HG03354 (cell line): Measurements from ENCODE around the gene ADISSP.
"Not testable (repeated sequence)": the region's sequence is repeated elsewhere in the genome, so short reads cannot be mapped to it uniquely, and the experiment has no call there.

Experiments
- ATAC-seq: cut with Tn5 transposase; IDR thresholded peaks from one replicate; pipeline ENCODE4 v1.9.1; 2021; ENCODE audit warnings: mild to moderate bottlenecking; ENCODE audit not compliant: unreplicated experiment, poor library complexity, severe bottlenecking

ADISSP gene

DNA sequence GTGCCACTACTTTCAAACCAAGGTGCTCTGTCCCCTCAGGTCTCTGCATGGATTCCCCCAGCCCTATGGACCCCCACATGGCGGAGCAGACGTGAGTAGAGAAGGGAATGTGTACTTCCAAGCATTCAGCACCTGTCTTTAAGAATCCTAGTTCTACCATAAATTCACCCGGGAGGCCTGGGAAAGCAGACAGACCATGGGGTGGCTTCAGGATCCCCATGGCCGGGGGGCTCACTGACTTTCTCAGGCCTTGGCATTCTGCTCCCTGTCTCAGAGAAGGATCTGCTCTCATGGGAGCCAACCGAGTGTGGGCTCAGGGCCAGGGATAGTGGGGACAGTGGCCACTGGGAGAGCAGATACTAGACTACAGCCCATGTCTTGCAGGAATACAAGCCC, 30.8 kb upstream of the ADISSP start:
- ATAC-seq = no peak

- no peak for ATAC-seq
These were observed 30.2 kb upstream of the ADISSP start for GRCh38 chr20:3797592-3798372.

DNA sequence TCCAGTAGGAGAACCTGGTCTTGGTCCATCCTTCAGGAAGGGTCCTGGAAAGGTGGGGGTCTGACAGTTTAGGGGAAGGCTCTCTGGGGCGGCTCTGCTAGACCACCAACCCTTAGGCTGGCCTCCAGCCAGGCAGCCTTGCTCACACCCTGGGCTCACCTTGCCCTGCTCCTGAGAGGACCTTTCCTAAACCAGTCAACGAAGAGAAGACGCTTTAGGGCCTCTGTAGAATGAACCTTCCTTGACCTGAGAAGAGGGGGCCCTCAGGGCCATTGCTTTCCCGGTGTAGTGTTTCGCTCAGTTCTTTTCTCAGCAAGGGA, 29.6 kb upstream of the ADISSP start:
- ATAC-seq = no peak

- peak; percentile 11 for ATAC-seq
These were observed 29.1 kb upstream of the ADISSP start for GRCh38 chr20:3796477-3797225.

GRCh38 chr20:3795511-3796468, 28.2 kb upstream of the ADISSP start, which contains the start of gene CDC25B:
Gene CDC25B (plus strand): TSS chr20:3796310. CDS start chr20:3796532, 222 bp downstream.
- peak; percentile 66 for ATAC-seq

GRCh38 chr20:3794701-3795420, 27.3 kb upstream of the ADISSP start:
- no peak for ATAC-seq

DNA sequence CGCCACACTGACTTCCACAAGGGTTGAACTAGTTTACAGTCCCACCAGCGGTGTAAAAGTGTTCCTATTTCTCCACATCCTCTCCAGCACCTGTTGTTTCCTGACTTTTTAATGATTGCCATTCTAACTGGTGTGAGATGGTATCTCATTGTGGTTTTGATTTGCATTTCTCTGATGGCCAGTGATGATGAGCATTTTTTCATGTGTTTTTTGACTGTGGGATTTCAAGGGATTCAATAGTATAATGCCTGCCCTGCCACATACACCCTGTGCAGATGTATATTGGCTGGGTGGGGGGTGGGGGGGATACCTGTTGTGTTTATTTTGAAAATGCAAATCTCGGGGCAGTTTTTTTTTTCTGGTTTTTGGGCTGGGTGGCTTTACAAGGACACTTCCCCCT, 26.6 kb upstream of the ADISSP start:
- ATAC-seq = not testable (repeated sequence)

GRCh38 chr20:3789201-3789600, 21.6 kb upstream of the ADISSP start:
- ATAC-seq = not testable (repeated sequence)

- no peak for ATAC-seq
These were observed 21.2 kb upstream of the ADISSP start for GRCh38 chr20:3788685-3789155.

DNA sequence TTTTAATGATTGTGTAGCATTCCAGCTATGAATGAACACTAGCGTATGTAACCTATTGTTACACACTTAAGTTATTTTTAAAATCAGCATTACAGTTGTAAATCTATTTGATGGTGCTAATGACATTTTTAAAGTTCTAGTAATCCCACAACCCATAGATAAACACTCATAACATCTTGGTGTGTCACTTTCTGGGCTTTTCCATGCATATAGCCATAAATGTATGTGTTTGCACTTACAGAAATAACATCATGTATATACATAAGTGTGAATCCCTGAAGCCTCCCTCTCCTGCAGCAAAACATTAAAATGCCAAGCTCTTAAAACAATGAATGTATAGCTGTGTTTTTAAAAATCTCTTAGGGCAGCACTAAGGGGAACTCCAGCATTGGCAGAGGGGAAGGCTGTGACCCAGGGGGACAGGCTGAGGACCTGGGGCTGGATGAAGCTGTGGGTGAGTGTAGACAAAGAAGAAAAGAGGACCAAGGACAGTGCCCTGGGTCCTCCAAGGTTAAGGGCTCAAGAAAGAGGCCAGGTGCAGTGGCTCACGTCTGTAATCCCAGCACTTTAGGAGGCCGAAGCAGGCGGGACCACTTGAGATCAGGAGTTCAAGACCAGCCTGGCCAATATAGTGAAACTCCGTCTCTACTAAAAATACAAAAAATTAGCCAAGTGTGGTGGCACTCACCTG, 19.9 kb upstream of the ADISSP start:
- no peak for ATAC-seq

DNA sequence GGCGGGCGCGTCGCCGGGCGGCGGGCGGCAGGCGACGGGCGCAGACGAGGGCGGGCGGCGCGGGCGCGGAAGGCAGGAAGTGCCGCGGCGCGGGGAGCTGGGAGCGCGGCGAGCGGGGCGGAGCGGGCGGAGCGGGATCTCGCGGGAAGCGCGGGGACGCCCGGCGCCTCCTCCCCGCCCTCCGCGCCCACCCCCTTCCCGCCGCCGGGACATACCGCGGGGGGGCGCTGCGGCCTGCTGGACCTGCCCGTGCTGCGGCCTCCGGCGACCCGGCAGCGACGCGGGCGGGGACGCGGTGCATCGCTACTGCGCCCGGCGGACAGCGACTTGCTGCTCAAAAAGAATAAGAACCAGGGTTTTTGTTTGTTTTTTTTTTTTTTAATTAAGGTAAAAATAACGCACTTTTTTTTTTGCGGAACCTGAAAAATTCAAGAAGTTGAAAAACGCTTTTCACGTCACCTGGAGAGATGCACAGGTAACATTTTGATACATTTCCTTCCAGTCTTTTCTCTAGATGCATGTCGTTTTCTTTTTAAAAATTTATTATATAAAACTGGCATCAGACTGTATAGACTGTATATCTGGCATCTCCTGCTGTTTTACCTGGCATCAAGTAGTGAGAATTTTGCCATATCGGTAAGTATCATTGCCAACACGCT, 19.2 kb upstream of the ADISSP start, which contains the start of gene CENPB:
TSS of gene CENPB (minus strand) at position 76 of the 659 bp plus-strand sequence. CDS start 257 bp downstream, outside the sequence.
- peak; percentile 82 for ATAC-seq

DNA sequence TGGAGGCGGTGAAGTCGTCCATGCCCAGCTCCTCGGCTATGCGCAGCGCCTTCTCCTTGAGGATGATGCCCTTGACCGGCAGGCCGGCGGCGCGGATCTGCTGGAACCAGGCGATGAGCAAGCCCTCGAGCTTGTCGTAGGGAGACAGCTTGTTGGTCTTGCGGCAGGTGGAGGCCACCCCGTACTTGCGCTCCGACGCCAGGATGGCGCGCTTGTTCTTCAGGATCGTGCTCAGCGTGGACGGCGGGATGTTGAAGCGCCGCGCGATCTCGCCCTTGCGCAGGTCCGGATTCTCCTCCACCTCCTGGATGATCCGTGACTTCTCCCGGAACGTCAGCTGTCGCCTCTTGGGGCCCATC, 18.6 kb upstream of the ADISSP start:
- ATAC-seq = peak; percentile 43

DNA sequence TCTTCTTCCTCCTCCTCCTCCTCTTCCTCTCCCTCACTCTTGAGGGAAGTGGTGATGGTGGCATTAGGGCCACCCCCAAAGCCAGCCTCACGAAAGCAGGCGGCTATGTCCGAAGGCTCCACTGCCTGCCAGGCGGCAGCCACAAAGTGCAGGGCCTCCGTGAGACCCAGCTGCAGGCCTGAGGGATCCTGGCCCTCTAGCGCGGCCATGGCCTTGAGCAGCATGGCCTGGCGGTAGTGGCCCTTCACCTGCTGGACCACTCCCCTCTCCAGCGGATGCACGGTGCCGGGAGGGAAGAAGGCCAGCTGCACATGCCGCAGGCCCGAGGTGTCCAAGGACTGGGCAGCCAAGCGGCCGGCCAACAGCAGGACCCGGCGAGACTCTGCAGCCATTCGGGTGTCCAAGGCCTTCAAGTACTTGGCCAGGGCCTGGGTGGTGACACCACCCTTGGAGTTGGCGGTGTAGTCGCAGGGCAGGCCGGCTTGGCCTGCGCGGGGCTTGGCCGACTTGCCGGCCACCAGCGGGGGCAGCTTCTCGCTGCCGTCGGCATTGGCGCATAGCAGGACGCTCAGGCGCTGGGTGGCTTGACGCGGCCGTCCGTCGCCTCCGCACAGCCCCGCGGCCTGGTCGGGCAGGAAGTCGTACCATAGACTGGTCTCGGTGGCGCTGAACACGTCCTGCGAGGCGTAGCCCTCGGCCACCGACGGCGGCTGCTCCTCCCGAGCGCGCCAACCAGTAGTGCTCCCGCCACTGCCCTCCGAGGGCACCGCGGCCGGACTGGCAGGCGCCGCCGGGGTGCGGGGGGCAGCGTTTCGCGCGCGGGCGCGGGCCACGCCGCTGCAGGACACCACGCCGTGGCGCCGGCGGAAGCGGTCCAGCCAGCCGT, 17.9 kb upstream of the ADISSP start:
- ATAC-seq = no peak

DNA sequence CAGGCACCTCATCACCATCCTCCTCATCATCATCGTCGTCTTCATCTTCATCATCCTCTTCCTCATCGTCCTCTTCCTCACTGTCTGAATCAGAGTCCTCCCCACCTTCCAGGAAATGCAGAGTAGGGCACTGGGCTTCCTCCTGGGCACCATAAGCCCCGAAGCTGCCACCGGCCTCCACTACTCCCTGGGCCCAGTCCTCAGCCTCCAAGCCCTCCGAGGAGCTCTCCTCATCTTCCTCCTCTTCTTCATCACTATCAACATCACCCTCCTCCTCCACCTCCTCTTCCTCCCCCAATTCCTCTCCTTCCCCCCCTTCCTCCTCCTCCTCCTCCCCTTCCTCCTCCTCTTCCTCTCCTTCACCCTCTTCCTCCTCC, 17.3 kb upstream of the ADISSP start:
- ATAC-seq = no peak

GRCh38 chr20:3784216-3784853, 16.8 kb upstream of the ADISSP start:
- no peak for ATAC-seq

DNA sequence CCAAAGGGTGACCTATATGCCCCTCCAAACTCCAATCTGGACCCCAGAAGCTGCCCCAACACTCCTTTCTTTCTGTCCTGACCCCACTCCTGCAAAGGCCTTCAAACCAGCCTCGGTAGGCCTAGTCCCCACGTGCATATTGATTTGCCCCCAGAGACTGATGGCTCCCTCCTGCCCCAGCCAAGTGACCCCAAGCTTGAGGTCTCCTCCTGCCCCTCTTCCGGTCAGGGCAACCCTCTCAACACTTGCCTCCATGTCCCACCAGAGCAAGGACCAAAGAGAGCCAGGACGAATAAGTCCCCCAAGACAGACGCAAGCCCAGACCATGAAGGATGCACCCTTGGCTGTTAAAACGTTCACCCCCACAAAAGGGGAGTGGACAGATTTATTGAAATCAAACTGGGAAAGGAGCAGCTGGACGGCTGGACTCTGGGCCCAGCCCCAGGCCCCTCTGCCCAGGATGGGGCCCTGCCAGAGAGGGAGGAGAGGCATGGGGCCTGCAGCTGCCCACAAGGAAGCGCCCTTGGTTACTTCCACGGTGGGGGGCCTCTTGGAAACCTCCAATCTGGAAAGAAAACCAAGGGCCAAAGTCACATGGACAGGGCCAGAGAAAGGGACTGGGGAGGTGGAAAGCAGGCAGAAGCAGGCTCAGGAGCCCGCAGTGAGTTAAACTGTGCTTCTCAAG, 16.1 kb upstream of the ADISSP start:
- no peak for ATAC-seq
